Upper lobe of left lung (tissue), 4 donors: ENCODE data around the gene ZNF326.

ENCODE experiments used
- EP300 ChIP-seq, 4 donors: sonication (generic); formaldehyde crosslinking; IDR thresholded peaks; one replicate each; pipeline ENCODE4 v1.5.1; 2017; ENCODE audit warnings: antibody characterized with exemption in 4 of 4, control low read depth in 2 of 4
- POLR2A ChIP-seq, 4 donors: fragments of 450-650 bp; IDR thresholded peaks; one replicate each; pipeline ENCODE4 v1.5.1; 2016 to 2017; ENCODE audit warnings: antibody characterized with exemption in 4 of 4, mild to moderate bottlenecking in 2 of 4
- POLR2AphosphoS5 ChIP-seq, 2 donors: sonication (generic); formaldehyde crosslinking; IDR thresholded peaks; one replicate each; pipeline ENCODE4 v1.5.1; 2017; ENCODE audit warnings: antibody characterized with exemption in 2 of 2
- TF ChIP-seq, protein P1 (sequence below), 6 experiments: fragments of 450-650 bp in 4 of 6; fragments of 200-600 bp in 2 of 6; sonication (generic) in 2 of 6; IDR thresholded peaks; one replicate each; pipeline ENCODE4 v1.5.1; 2016 to 2019; ENCODE audit warnings: antibody characterized with exemption in 6 of 6

- TF ChIP-seq, protein P1, sequence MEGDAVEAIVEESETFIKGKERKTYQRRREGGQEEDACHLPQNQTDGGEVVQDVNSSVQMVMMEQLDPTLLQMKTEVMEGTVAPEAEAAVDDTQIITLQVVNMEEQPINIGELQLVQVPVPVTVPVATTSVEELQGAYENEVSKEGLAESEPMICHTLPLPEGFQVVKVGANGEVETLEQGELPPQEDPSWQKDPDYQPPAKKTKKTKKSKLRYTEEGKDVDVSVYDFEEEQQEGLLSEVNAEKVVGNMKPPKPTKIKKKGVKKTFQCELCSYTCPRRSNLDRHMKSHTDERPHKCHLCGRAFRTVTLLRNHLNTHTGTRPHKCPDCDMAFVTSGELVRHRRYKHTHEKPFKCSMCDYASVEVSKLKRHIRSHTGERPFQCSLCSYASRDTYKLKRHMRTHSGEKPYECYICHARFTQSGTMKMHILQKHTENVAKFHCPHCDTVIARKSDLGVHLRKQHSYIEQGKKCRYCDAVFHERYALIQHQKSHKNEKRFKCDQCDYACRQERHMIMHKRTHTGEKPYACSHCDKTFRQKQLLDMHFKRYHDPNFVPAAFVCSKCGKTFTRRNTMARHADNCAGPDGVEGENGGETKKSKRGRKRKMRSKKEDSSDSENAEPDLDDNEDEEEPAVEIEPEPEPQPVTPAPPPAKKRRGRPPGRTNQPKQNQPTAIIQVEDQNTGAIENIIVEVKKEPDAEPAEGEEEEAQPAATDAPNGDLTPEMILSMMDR (IDR thresholded peaks at IDR 0.05): no peak
- no peak for TF ChIP-seq POLR2AphosphoS5 (IDR thresholded peaks at IDR 0.05)
- no peak for TF ChIP-seq EP300 (IDR thresholded peaks at IDR 0.05)
- no peak for TF ChIP-seq POLR2A (IDR thresholded peaks at IDR 0.05)
Measured at GRCh38 chr1:89999208-89999607, 4.3 kb downstream of the ZNF326 start.
